HCT116 (cell line): ENCODE data around the gene HSD17B13. TPM values are rescaled to one million over a fixed set of nuclear protein-coding genes. Genes with fewer than 3 reads are reported as not detected.

Experiments used
- ATAC-seq: fragments of 200-7000 bp; cut with Tn5 transposase; 2 replicates; pipeline ENCODE4 v1.9.1; 2020; ENCODE audit warnings: mild to moderate bottlenecking, moderate library complexity
- BruUV-seq: library from RNA; stranded (reverse); fragments of 400-500 nt; replicated peaks from 2 replicates; lab custom pipeline; 2021; lab: Mats Ljungman, UMichigan
- CTCF ChIA-PET: fragments of 300-600 bp; sonication (Branson Sonifier 250); formaldehyde crosslinking; loops from one replicate; lab custom pipeline; 2021; ENCODE audit warnings: antibody characterized with exemption; lab: Charles Lee
- POLR2A ChIA-PET: fragments of 300-600, 350-600 bp; sonication (Branson Sonifier 250); formaldehyde crosslinking; loops from one replicate; lab custom pipeline; 2021; ENCODE audit warnings: antibody characterized with exemption; lab: Charles Lee
- RAD21 ChIA-PET, 2 experiments: fragments of 300-600 bp; sonication (Branson Sonifier 250); formaldehyde crosslinking; loops; one replicate each; lab custom pipeline; 2023; ENCODE audit warnings: low total read pairs in 2 of 2; ENCODE audit not compliant: uncharacterized antibody in 2 of 2, unreplicated experiment in 2 of 2, low non-redundant PET in 1 of 2; lab: Charles Lee
- DNase-seq: peaks from one replicate; pipeline ENCODE4 v3.0.0-alpha.2; 2010; ENCODE audit warnings: low read depth, low spot score
- H2AFZ ChIP-seq: fragments of 200-600 bp; shearing (Covaris generic), sonication (generic); 2 replicates; pipeline ENCODE4 v1.6.1; 2017; ENCODE audit warnings: low read depth, mixed run types, mixed read lengths, antibody characterized with exemption, low read length; ENCODE audit not compliant: poor library complexity, severe bottlenecking
- H3K27ac ChIP-seq: 2 replicates; pipeline ENCODE4 v1.5.1; 2012; ENCODE audit warnings: low read depth, low read length
- H3K27me3 ChIP-seq: fragments of 200-600 bp; sonication (generic); 2 replicates; pipeline ENCODE4 v1.6.1; 2016; ENCODE audit warnings: mixed run types, low read length, mixed read lengths; ENCODE audit not compliant: insufficient read depth
- H3K36me3 ChIP-seq, 2 experiments: fragments of 200-500 bp in 1 of 2; fragments of 200-600 bp in 1 of 2; sonication (Bioruptor generic) in 1 of 2; sonication (generic) in 1 of 2; 2 replicates each; pipeline versions ENCODE4 v1.5.1 to v1.6.1; 2014 to 2016; ENCODE audit warnings: low read length in 2 of 2, inconsistent platforms in 1 of 2, mixed read lengths in 1 of 2, mixed run types in 1 of 2; ENCODE audit not compliant: insufficient read depth in 2 of 2, control insufficient read depth in 1 of 2
- H3K4me1 ChIP-seq, 2 experiments: fragments of 200-600 bp in 1 of 2; sonication (generic) in 1 of 2; 2 replicates each; pipeline versions ENCODE4 v1.5.1 to v1.6.1; 2012 to 2017; ENCODE audit warnings: low read length in 2 of 2, inconsistent platforms in 1 of 2, mild to moderate bottlenecking in 1 of 2, mixed read lengths in 1 of 2, mixed run types in 1 of 2, moderate library complexity in 1 of 2; ENCODE audit not compliant: insufficient read depth in 2 of 2, control insufficient read depth in 1 of 2
- H3K4me2 ChIP-seq: fragments of 200-600 bp; sonication (generic); 2 replicates; pipeline ENCODE4 v1.6.1; 2017; ENCODE audit warnings: mixed run types, low read length, mixed read lengths
- H3K4me3 ChIP-seq, 2 experiments: fragments of 200-600 bp in 1 of 2; sonication (generic) in 1 of 2; replicated peaks in 1 of 2; 2 replicates each; pipeline ENCODE4 v1.5.1; 2011 to 2016; ENCODE audit warnings: low read length in 2 of 2, control low read depth in 1 of 2, low read depth in 1 of 2, mild to moderate bottlenecking in 1 of 2, mixed read lengths in 1 of 2, mixed run types in 1 of 2
- H3K79me2 ChIP-seq: fragments of 200-600 bp; sonication (generic); 2 replicates; pipeline ENCODE4 v1.6.1; 2017; ENCODE audit warnings: mild to moderate bottlenecking, mixed run types, low read length, moderate library complexity, mixed read lengths; ENCODE audit not compliant: insufficient read depth
- H3K9ac ChIP-seq: fragments of 200-600 bp; sonication (generic); 2 replicates; pipeline ENCODE4 v1.6.1; 2016; ENCODE audit warnings: low read length, mixed read lengths
- H3K9me2 ChIP-seq: fragments of 200-600 bp; sonication (generic), shearing (Covaris generic); 2 replicates; pipeline ENCODE4 v1.6.1; 2017; ENCODE audit warnings: mixed run types, mild to moderate bottlenecking, moderate library complexity; ENCODE audit not compliant: insufficient read depth
- H3K9me3 ChIP-seq, 2 experiments: fragments of 200-500 bp in 1 of 2; fragments of 200-600 bp in 1 of 2; sonication (Bioruptor generic) in 1 of 2; sonication (generic) in 1 of 2; 2 replicates each; pipeline ENCODE4 v1.6.1; 2014 to 2017; ENCODE audit warnings: low read length in 2 of 2, mixed read lengths in 2 of 2, inconsistent platforms in 1 of 2, low read depth in 1 of 2, mild to moderate bottlenecking in 1 of 2, mixed run types in 1 of 2, moderate library complexity in 1 of 2; ENCODE audit not compliant: control insufficient read depth in 1 of 2, insufficient read depth in 1 of 2
- H4K20me1 ChIP-seq: fragments of 200-600 bp; sonication (generic), shearing (Covaris generic); 2 replicates; pipeline ENCODE4 v1.6.1; 2017; ENCODE audit warnings: mixed run types, mild to moderate bottlenecking, moderate library complexity; ENCODE audit not compliant: insufficient read depth
- EGR1 ChIP-seq: IDR thresholded peaks from 2 replicates; pipeline ENCODE4 v1.6.1; 2012; ENCODE audit warnings: low read depth
- EZH2 ChIP-seq: fragments of 200-600 bp; sonication (generic); IDR thresholded peaks from 2 replicates; pipeline ENCODE4 v1.6.1; 2017; ENCODE audit warnings: antibody characterized with exemption, mixed run types
- EZH2phosphoT487 ChIP-seq: fragments of 200-600 bp; IDR thresholded peaks from 2 replicates; pipeline ENCODE4 v1.6.1; 2018; ENCODE audit warnings: antibody characterized with exemption, borderline replicate concordance
- POLR2A ChIP-seq: IDR thresholded peaks from 2 replicates; pipeline ENCODE4 v1.7.0; 2011; ENCODE audit warnings: borderline replicate concordance; ENCODE audit not compliant: insufficient read depth, insufficient read length; ENCODE audit errors: extremely low read depth
- POLR2AphosphoS5 ChIP-seq: IDR thresholded peaks from 2 replicates; pipeline ENCODE4 v1.6.1; 2011; ENCODE audit warnings: mild to moderate bottlenecking, low read depth, low read length, moderate library complexity
- RAD21 ChIP-seq: IDR thresholded peaks from 2 replicates; pipeline ENCODE4 v1.6.1; 2012; ENCODE audit warnings: low read depth, mild to moderate bottlenecking
- SP1 ChIP-seq: IDR thresholded peaks from 2 replicates; pipeline ENCODE4 v1.6.1; 2012; ENCODE audit warnings: low read depth
- TCF7L2 ChIP-seq: IDR thresholded peaks from 2 replicates; pipeline ENCODE4 v1.7.0; 2011; ENCODE audit warnings: borderline replicate concordance, inconsistent platforms; ENCODE audit not compliant: insufficient read depth, insufficient read length; ENCODE audit errors: extremely low read depth
- ZBTB33 ChIP-seq: IDR thresholded peaks from 2 replicates; pipeline ENCODE4 v1.6.1; 2011; ENCODE audit warnings: mild to moderate bottlenecking, low read length, moderate library complexity; ENCODE audit not compliant: insufficient replicate concordance; ENCODE audit errors: extremely low read depth
- ZFX ChIP-seq: fragments of 450-650 bp; IDR thresholded peaks from 2 replicates; pipeline ENCODE4 v1.6.1; 2017
- ZNF274 ChIP-seq: fragments of 200-500 bp; sonication (Bioruptor generic); IDR thresholded peaks from 2 replicates; pipeline ENCODE4 v1.6.1; 2014; ENCODE audit warnings: mild to moderate bottlenecking, low read depth, low read length, inconsistent platforms
- intact Hi-C: fragments of 100-400 bp; cut with micrococcal nuclease; formaldehyde crosslinking; loops from 2 replicates; pipeline ENCODE4 v1.10.0; 2022
- total RNA-seq: library from RNA; stranded (reverse); gene quantifications from one replicate; pipeline ENCODE4 v1.2.1, GENCODE V29; 2021; ENCODE audit not compliant: unreplicated experiment
- TF ChIP-seq, protein P1 (sequence below), 3 experiments: fragments of 200-600 bp in 1 of 3; sonication (generic) in 1 of 3; IDR thresholded peaks in 2 of 3; conservative IDR thresholded peaks in 1 of 3; 2 replicates each; pipeline ENCODE4 v1.5.1; 2012 to 2017; ENCODE audit warnings: low read depth in 2 of 3, low read length in 2 of 3, antibody characterized with exemption in 1 of 3, borderline replicate concordance in 1 of 3, control low read depth in 1 of 3, mild to moderate bottlenecking in 1 of 3, mixed read lengths in 1 of 3, mixed run types in 1 of 3, moderate library complexity in 1 of 3; ENCODE audit not compliant: insufficient read depth in 1 of 3

HSD17B13 gene
- total RNA-seq, 1 experiment from 2014 or later: 0.81 TPM

DNA sequence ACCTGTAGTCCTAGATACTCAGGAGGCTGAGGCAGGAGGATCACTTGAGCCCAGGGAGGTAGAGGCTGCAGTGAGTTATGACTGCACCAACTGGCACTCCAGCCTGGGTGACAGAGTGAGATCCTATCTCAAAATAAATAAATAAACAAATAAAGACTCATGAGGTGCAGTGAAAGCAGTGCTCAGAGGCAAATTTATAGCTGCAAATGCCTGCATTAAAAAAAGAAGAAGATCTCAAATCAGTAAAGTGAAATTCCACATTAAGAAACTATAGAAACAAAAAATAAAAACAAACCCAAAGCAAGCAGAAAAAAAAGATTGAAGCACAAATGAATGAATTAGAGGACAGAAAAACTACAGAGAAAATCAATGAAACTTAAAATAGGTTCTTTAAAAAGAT lies 22.5 kb upstream of the HSD17B13 start:
- H4K20me1 ChIP-seq: no peaks in the 10 kb centered on the region
- BruUV-seq: no TSS peak
- POLR2A ChIA-PET: no interaction called here

GRCh38 chr4:87342872-87343271 lies 20.2 kb upstream of the HSD17B13 start:
- H3K27ac ChIP-seq: no peak overlapping the region
- no peak overlapping the region for H3K9ac ChIP-seq
- DNase-seq (no peak), ATAC-seq (no peak)
- no peak overlapping the region for H3K4me2 ChIP-seq
- POLR2A ChIA-PET: no interaction called here
- TF ChIP-seq TCF7L2: no peak
- no peak for TF ChIP-seq EZH2phosphoT487
- no peak for TF ChIP-seq POLR2A
- TF ChIP-seq EZH2: no peak
- TF ChIP-seq SP1: no peak
- TF ChIP-seq ZFX: no peak
- no peak for TF ChIP-seq EGR1
- TF ChIP-seq, protein P1, sequence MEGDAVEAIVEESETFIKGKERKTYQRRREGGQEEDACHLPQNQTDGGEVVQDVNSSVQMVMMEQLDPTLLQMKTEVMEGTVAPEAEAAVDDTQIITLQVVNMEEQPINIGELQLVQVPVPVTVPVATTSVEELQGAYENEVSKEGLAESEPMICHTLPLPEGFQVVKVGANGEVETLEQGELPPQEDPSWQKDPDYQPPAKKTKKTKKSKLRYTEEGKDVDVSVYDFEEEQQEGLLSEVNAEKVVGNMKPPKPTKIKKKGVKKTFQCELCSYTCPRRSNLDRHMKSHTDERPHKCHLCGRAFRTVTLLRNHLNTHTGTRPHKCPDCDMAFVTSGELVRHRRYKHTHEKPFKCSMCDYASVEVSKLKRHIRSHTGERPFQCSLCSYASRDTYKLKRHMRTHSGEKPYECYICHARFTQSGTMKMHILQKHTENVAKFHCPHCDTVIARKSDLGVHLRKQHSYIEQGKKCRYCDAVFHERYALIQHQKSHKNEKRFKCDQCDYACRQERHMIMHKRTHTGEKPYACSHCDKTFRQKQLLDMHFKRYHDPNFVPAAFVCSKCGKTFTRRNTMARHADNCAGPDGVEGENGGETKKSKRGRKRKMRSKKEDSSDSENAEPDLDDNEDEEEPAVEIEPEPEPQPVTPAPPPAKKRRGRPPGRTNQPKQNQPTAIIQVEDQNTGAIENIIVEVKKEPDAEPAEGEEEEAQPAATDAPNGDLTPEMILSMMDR (IDR thresholded peaks at IDR 0.05 in 2 of 3, conservative IDR thresholded peaks at IDR 0.05 in 1 of 3; ENCODE audit: borderline replicate concordance in 1 of 3, insufficient read depth in 1 of 3, low read depth in 2 of 3, low read length in 2 of 3): no peak
- no peak for TF ChIP-seq RAD21
- no peaks in the 10 kb centered on the region; a peak in 1 of 4 replicates for H3K9me3 ChIP-seq
- no peaks in the 10 kb centered on the region for H3K4me1 ChIP-seq
- no peaks in the 10 kb centered on the region for H3K9me2 ChIP-seq
- H3K4me3 ChIP-seq: no peak overlapping the region
- peaks cover 13% of the 10 kb centered on the region for H3K79me2 ChIP-seq
- H4K20me1 ChIP-seq: no peaks in the 10 kb centered on the region
- peaks cover 10 to 12% of the 10 kb centered on the region in 2 experiments for H3K36me3 ChIP-seq
- CTCF ChIA-PET: no interaction called here
- RAD21 ChIA-PET: no interaction called here
- H2AFZ ChIP-seq: no peak overlapping the region
- intact Hi-C loops: no loop called here
- H3K27me3 ChIP-seq: no peaks in the 10 kb centered on the region
- BruUV-seq: no TSS peak

More for the DNA sequence above, 22.5 kb upstream of the HSD17B13 start:
- no peaks in the 10 kb centered on the region for H3K9me2 ChIP-seq
- H3K36me3 ChIP-seq: peaks cover 4 to 10% of the 10 kb centered on the region in 2 experiments; a peak in 3 of 4 replicates
- H3K4me3 ChIP-seq: no peak overlapping the region
- RAD21 ChIA-PET: no interaction called here
- no peaks in the 10 kb centered on the region for H3K27me3 ChIP-seq
- H2AFZ ChIP-seq: no peak overlapping the region
- H3K4me2 ChIP-seq: no peak overlapping the region
- no peak for ATAC-seq
- intact Hi-C loops: no loop called here
- H3K4me1 ChIP-seq: no peaks in the 10 kb centered on the region
- H3K27ac ChIP-seq: no peak overlapping the region
- peaks cover 13% of the 10 kb centered on the region for H3K79me2 ChIP-seq
- no peaks in the 10 kb centered on the region; a peak in 1 of 4 replicates for H3K9me3 ChIP-seq
- no peak for DNase-seq
- TF ChIP-seq ZFX (no peak), EZH2phosphoT487 (no peak), POLR2AphosphoS5 (no peak), ZBTB33 (no peak), TCF7L2 (no peak), ZNF274 (no peak)
- CTCF ChIA-PET: no interaction called here
- no peak overlapping the region for H3K9ac ChIP-seq
